ENCODE measurements around the gene WSB1.
A peak's percentile ranks its signal among the peaks of the same experiment; 100 is the strongest.

The WSB1 gene

DNA sequence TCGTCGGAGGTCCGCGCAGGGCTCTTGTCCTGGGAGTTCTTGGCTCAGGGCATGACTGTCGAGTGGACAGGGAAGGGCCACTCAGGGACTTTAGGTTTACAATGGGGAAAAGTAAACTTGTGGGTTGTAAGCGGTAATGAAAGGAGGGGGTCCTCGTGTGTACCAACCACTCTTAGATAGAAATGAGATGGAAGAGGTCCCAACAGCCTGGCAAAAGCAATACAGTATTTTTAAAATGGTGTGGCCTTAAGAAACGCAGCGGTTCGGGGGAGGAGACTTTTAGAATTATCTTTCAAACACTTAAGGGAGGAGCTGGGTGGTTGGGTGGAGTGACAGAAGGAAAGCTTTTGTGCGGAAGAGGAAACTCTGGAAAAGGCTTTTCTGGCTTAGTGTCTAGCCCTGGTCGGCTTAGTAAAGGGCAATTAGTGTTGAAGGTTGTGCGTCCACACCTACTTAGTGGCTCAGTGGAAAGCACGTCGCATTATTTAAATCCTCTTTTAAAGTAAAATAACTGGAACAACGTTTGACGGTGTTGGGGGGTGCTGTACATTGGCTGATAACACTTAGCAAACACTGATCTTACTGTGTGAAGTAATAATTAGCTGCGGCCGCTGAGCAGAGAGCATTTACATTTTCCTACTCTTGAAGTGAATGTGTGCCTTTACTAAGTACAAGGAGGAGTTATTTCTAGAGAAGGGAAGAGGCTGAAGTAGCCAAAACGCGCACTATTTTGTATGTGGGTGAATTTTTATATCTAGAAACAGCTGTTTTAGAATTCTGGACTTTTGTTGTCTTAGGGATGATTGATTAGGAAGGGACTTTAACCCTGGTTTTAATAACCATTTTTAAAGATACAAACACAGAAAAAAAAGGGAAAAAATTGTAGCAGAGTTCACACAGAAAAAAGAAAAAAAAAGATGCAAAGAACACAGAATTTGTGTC, 1.0 kb downstream of the WSB1 start:
- Histone ChIP-seq H3K36me3 (ENCODE audit: control insufficient read depth in 1 of 2, insufficient read depth in 2 of 2, low read length in 2 of 2) (peaks cover 0 to 11% of the 10 kb centered on the region in 2 donors), H3K4me1 (ENCODE audit: control insufficient read depth in 1 of 2, insufficient read depth in 2 of 2, low read length in 2 of 2) (peaks cover 5 to 28% of the 10 kb centered on the region in 2 donors), H3K4me3 (ENCODE audit: low read depth in 1 of 2, low read length in 2 of 2) (peak overlapping the region; percentile 85 to 96), H3K27ac (ENCODE audit: low read length) (peak overlapping the region; percentile 100), H3K9me3 (ENCODE audit: control insufficient read depth in 1 of 2, low read length in 2 of 2) (no peaks in the 10 kb centered on the region), H3K27me3 (ENCODE audit: low read depth, low read length) (no peaks in the 10 kb centered on the region)

DNA sequence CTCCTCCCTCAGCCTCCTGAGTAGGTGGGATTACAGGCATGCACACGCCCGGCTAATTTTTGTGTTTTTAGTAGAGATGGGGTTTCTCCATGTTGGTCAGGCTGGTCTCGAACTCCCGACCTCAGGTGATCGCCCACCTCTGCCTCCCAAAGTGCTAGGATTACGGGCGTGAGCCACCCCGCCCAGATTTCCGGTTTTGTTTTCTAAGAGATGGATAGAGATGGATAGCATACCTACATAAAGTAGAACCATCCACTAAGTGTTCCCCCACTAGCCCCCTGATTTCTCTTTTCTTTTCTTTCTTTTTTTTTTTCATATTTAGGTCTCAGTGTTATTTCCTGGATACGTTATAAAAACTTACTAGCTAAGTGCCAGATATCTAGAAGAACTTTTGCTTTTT, 2.0 kb downstream of the WSB1 start:
- H3K27me3 ChIP-seq (ENCODE audit: low read depth, low read length), result no peaks in the 10 kb centered on the region
- peaks cover 5 to 38% of the 10 kb centered on the region in 2 donors for H3K4me1 ChIP-seq (ENCODE audit: control insufficient read depth in 1 of 2, insufficient read depth in 2 of 2, low read length in 2 of 2)
- H3K4me3 ChIP-seq (ENCODE audit: low read depth in 1 of 2, low read length in 2 of 2), result peak overlapping the region; percentile 85 to 96
- peak overlapping the region; percentile 100 for H3K27ac ChIP-seq (ENCODE audit: low read length)
- H3K9me3 ChIP-seq (ENCODE audit: control insufficient read depth in 1 of 2, low read length in 2 of 2), result no peaks in the 10 kb centered on the region
- peaks cover 0 to 11% of the 10 kb centered on the region in 2 donors for H3K36me3 ChIP-seq (ENCODE audit: control insufficient read depth in 1 of 2, insufficient read depth in 2 of 2, low read length in 2 of 2)

DNA sequence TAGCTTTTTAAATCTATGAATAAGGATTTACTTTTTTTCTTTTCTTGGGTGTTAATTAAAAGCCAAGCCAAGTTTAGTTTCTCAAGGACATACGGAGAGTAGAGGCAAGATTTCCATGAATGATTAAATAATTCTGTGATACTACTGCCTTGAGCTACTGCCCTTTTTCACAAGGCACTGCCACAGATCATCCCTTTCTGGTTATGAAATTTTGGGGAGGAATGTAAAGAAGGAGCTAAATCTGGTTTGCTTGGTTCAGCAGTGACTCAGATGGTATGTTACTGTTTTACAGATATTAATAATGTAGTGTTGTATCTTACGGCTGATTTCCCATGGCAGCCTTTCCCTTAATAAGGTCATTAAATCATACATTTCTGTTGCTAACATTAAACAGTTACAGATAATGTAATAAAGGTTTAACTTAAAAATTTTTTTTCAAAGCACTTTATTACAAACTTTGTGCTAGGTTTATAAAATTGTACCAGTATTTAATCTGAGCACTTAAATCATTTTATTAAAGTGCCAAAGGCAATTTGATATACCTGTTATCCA, 2.6 kb downstream of the WSB1 start:
- peaks cover 0 to 11% of the 10 kb centered on the region in 2 donors for H3K36me3 ChIP-seq (ENCODE audit: control insufficient read depth in 1 of 2, insufficient read depth in 2 of 2, low read length in 2 of 2)
- peak overlapping the region; percentile 100 for H3K27ac ChIP-seq (ENCODE audit: low read length)
- H3K27me3 ChIP-seq (ENCODE audit: low read depth, low read length), result no peaks in the 10 kb centered on the region
- peak overlapping the region; percentile 85 to 96 for H3K4me3 ChIP-seq (ENCODE audit: low read depth in 1 of 2, low read length in 2 of 2)
- H3K4me1 ChIP-seq (ENCODE audit: control insufficient read depth in 1 of 2, insufficient read depth in 2 of 2, low read length in 2 of 2), result peaks cover 5 to 44% of the 10 kb centered on the region in 2 donors
- no peaks in the 10 kb centered on the region for H3K9me3 ChIP-seq (ENCODE audit: control insufficient read depth in 1 of 2, low read length in 2 of 2)

DNA sequence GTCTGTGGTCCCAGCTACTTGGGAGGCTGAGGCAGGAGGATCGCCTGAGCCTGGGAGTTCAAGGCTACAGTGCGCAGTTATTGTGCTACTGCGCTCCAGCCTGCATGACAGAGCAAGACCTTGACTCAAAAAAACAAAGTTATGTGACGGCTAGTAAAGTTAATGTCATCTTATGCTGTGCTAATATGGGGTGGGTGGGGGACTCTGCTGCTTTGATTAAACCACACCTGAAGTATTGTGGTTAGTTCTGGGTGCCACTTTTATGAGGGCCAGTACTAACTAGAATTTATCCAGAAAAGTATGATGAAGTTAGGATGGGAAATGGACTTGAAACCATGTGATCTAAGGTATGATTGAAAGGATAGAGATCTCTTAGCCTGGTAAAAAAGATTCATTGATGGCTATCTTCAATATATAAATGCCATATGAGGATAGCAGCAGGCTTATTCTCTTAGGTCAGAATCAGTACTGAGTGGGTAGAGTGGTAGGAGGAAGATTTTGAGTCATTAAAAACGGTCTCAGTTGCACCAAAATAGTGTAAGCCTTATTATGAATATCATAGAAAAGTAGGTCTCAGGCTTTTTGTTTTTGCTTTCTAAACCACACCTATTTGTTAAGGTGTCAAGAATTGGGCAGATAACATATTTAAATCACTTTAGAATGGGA, 5.6 kb downstream of the WSB1 start:
- H3K9me3 ChIP-seq (ENCODE audit: control insufficient read depth in 1 of 2, low read length in 2 of 2), result no peaks in the 10 kb centered on the region
- H3K36me3 ChIP-seq (ENCODE audit: control insufficient read depth in 1 of 2, insufficient read depth in 2 of 2, low read length in 2 of 2), result peaks cover 5 to 11% of the 10 kb centered on the region in 2 donors
- no peak overlapping the region for H3K4me3 ChIP-seq (ENCODE audit: low read depth in 1 of 2, low read length in 2 of 2)
- H3K27ac ChIP-seq (ENCODE audit: low read length), result no peak overlapping the region
- no peaks in the 10 kb centered on the region for H3K27me3 ChIP-seq (ENCODE audit: low read depth, low read length)
- H3K4me1 ChIP-seq (ENCODE audit: control insufficient read depth in 1 of 2, insufficient read depth in 2 of 2, low read length in 2 of 2), result peaks cover 0 to 67% of the 10 kb centered on the region in 2 donors

DNA sequence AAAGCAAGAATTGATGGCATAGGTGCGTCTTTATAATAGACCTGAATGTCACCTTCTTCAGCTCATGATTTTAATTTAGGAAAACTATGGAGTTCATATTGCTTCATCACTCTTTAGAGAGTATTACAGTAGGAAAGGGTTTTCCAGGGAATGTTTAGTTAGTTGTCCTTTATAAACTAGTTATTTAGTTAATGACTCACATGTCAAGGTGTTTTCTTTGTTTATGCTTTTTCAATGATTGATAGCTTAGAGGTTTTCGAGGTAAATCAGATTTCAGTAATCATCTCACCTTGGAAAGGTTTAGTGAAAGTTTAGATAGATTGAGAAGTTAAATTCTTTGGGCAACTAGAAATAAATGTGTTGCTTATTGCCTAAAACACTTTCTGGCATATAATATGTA, 9.8 kb downstream of the WSB1 start:
- Histone ChIP-seq H3K36me3 (ENCODE audit: control insufficient read depth in 1 of 2, insufficient read depth in 2 of 2, low read length in 2 of 2) (peaks cover 15 to 35% of the 10 kb centered on the region in 2 donors), H3K27ac (ENCODE audit: low read length) (no peak overlapping the region), H3K4me3 (ENCODE audit: low read depth in 1 of 2, low read length in 2 of 2) (no peak overlapping the region), H3K9me3 (ENCODE audit: control insufficient read depth in 1 of 2, low read length in 2 of 2) (no peaks in the 10 kb centered on the region), H3K27me3 (ENCODE audit: low read depth, low read length) (no peaks in the 10 kb centered on the region), H3K4me1 (ENCODE audit: control insufficient read depth in 1 of 2, insufficient read depth in 2 of 2, low read length in 2 of 2) (peaks cover 0 to 85% of the 10 kb centered on the region in 2 donors)

DNA sequence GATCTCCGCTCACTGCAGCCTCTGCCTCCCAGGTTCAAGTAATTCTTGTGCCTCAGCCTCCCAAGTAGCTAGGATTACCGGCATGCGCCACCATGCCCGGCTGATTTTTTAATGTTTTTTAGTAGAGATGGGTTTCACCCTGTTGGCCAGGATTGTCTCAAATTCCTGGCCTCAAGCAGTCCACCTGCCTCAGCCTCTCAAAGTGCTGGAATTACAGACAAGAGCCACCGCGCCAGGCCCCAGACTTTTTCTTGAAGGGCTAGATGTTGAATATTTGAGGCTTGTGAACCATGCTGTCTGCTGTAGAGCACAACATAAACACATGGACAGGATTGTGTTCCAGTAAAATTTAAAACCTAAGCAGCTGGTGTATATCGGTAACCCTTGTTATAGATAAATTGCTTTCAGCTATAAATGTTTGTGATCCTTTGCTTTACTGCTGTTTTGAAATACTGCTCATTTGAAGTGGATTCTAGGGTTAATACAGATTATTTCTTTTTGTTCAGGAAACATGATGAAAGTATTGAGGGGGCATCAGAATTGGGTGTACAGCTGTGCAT, 12.4 kb downstream of the WSB1 start:
- H3K4me1 ChIP-seq (ENCODE audit: control insufficient read depth in 1 of 2, insufficient read depth in 2 of 2, low read length in 2 of 2), result peaks cover 0 to 59% of the 10 kb centered on the region in 2 donors
- no peaks in the 10 kb centered on the region for H3K27me3 ChIP-seq (ENCODE audit: low read depth, low read length)
- H3K27ac ChIP-seq (ENCODE audit: low read length), result no peak overlapping the region
- H3K4me3 ChIP-seq (ENCODE audit: low read depth in 1 of 2, low read length in 2 of 2), result no peak overlapping the region
- peaks cover 31 to 58% of the 10 kb centered on the region in 2 donors for H3K36me3 ChIP-seq (ENCODE audit: control insufficient read depth in 1 of 2, insufficient read depth in 2 of 2, low read length in 2 of 2)
- no peaks in the 10 kb centered on the region for H3K9me3 ChIP-seq (ENCODE audit: control insufficient read depth in 1 of 2, low read length in 2 of 2)

DNA sequence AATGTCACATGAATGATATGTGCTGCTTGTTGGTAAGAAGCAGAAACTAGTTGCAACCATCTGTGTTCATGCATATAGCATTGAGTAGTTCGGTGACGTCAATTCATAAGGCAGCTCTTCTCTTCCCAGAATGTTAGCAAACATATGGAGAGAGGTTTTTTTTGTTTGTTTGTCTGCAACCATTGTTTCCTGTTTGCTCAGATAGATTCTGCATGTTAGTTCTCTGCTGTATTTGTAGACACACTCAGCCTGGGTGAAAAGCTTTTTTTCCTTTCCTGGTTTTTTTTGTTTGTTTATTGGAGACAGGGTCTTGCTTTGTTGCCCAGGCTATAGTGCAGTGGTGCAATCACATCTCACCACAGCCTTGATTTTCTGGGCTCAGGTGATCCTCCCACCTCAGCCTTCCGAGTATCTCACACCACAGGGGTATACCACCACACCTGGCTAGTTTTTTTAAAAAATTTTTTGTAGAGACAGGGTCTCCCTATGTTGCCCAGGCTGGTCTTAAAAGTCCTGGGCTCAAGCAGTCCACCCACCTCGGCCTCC, 16.7 kb downstream of the WSB1 start:
- H3K36me3 ChIP-seq (ENCODE audit: control insufficient read depth in 1 of 2, insufficient read depth in 2 of 2, low read length in 2 of 2), result peaks cover 60 to 69% of the 10 kb centered on the region in 2 donors

DNA sequence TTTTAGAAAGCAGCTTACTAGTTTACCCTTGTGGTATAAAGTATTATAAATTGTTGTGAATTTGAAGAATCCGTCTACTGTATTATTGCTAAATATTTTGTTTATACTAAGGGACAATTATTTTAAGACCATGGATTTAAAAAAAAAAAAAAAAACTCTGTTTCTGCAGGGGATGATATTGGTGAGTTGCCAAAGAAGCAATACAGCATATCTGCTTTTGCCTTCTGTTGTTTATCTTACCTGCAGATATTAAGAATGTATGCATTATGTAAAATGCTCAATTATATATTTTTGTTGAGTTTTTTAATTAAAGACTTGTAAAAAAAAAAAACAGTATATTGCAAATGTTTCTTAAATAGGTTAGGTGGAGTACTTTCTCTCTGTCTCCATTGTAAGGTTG, 19.4 kb downstream of the WSB1 start:
- Histone ChIP-seq H3K36me3 (ENCODE audit: control insufficient read depth in 1 of 2, insufficient read depth in 2 of 2, low read length in 2 of 2) (peaks cover 63 to 72% of the 10 kb centered on the region in 2 donors), H3K27me3 (ENCODE audit: low read depth, low read length) (no peaks in the 10 kb centered on the region), H3K9me3 (ENCODE audit: control insufficient read depth in 1 of 2, low read length in 2 of 2) (no peaks in the 10 kb centered on the region), H3K4me3 (ENCODE audit: low read depth in 1 of 2, low read length in 2 of 2) (no peak overlapping the region), H3K4me1 (ENCODE audit: control insufficient read depth in 1 of 2, insufficient read depth in 2 of 2, low read length in 2 of 2) (peaks cover 0 to 13% of the 10 kb centered on the region in 2 donors), H3K27ac (ENCODE audit: low read length) (no peak overlapping the region)

More for the DNA sequence above, 16.7 kb downstream of the WSB1 start:
- no peak overlapping the region for H3K27ac ChIP-seq (ENCODE audit: low read length)
- H3K4me1 ChIP-seq (ENCODE audit: control insufficient read depth in 1 of 2, insufficient read depth in 2 of 2, low read length in 2 of 2), result peaks cover 0 to 37% of the 10 kb centered on the region in 2 donors
- no peak overlapping the region for H3K4me3 ChIP-seq (ENCODE audit: low read depth in 1 of 2, low read length in 2 of 2)
- H3K9me3 ChIP-seq (ENCODE audit: control insufficient read depth in 1 of 2, low read length in 2 of 2), result no peaks in the 10 kb centered on the region
- H3K27me3 ChIP-seq (ENCODE audit: low read depth, low read length), result no peaks in the 10 kb centered on the region

DNA sequence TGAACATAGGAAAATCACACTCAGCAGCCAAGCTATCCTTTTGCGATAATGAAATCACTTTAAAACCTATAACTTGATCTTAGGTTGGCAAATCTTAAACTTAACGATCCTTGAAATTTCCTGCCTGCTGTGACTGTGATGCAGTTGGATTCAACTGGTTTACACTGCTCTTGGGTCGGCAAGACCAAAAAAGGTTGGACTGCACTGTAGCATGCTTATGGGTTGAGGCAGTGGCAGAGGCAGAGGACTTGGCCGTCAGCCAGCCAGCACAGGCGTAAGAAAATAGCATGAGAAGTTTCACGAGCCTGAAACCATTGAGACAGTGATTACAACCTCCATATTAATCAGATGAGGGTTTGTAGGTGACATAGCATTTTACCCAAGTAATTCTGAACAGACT, 21.4 kb downstream of the WSB1 start:
- H3K4me1 ChIP-seq (ENCODE audit: control insufficient read depth in 1 of 2, insufficient read depth in 2 of 2, low read length in 2 of 2), result peaks cover 10 to 22% of the 10 kb centered on the region in 2 donors

DNA sequence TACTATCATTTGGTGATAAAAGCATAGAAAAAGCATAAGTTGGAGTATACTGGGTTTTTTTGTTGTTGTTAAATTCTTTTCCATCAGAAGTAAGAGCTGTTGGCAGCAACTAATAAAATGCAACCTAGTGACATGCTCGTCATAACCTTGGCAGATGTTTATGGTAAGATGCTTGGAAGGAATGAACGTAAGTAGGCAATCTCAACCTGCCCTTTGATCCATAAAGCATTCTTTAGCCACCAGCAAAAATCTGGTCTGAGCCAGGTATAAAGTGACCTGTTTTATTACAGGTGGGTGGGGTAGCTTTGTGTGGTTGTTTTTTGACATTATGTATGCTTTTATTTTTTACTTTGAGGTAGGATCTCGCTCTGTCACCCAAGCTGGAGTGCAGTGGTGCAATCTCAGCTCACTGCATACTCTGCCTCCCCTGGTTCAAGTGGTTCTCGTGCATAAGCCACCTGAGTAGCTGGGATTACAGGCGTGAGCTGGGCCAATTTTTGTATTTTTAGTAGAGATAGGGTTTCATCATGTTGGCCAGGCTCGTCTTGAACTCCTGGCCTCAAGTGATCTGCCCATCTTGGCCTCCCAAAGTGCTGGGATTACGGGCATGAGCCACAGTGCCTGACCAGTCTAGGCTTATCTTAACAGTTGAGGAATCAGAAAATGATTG, 22.0 kb downstream of the WSB1 start:
- no peaks in the 10 kb centered on the region for H3K27me3 ChIP-seq (ENCODE audit: low read depth, low read length)
- peaks cover 46 to 53% of the 10 kb centered on the region in 2 donors for H3K36me3 ChIP-seq (ENCODE audit: control insufficient read depth in 1 of 2, insufficient read depth in 2 of 2, low read length in 2 of 2)
- peak overlapping the region; percentile 72 for H3K27ac ChIP-seq (ENCODE audit: low read length)
- peaks cover 10 to 26% of the 10 kb centered on the region in 2 donors for H3K4me1 ChIP-seq (ENCODE audit: control insufficient read depth in 1 of 2, insufficient read depth in 2 of 2, low read length in 2 of 2)
- no peaks in the 10 kb centered on the region for H3K9me3 ChIP-seq (ENCODE audit: control insufficient read depth in 1 of 2, low read length in 2 of 2)
- no peak overlapping the region for H3K4me3 ChIP-seq (ENCODE audit: low read depth in 1 of 2, low read length in 2 of 2)

More for the DNA sequence above, 21.4 kb downstream of the WSB1 start:
- peaks cover 48 to 59% of the 10 kb centered on the region in 2 donors for H3K36me3 ChIP-seq (ENCODE audit: control insufficient read depth in 1 of 2, insufficient read depth in 2 of 2, low read length in 2 of 2)
- H3K27me3 ChIP-seq (ENCODE audit: low read depth, low read length), result no peaks in the 10 kb centered on the region
- H3K4me3 ChIP-seq (ENCODE audit: low read depth in 1 of 2, low read length in 2 of 2), result peak overlapping the region in 1 of 2 donors; percentile 17
- H3K27ac ChIP-seq (ENCODE audit: low read length), result peak overlapping the region; percentile 72
- H3K9me3 ChIP-seq (ENCODE audit: control insufficient read depth in 1 of 2, low read length in 2 of 2), result no peaks in the 10 kb centered on the region
